ENCODE data around the gene HOPX. TPM values are rescaled to one million over a fixed set of nuclear protein-coding genes. Genes with fewer than 3 reads are reported as not detected.
A peak's percentile ranks its signal among the peaks of the same experiment; 100 is the strongest.
"Not testable (repeated sequence)": the region's sequence is repeated elsewhere in the genome, so short reads cannot be mapped to it uniquely, and the experiment has no call there.

The HOPX gene
- total RNA-seq, 1 experiment from 2014 or later = not detected

DNA sequence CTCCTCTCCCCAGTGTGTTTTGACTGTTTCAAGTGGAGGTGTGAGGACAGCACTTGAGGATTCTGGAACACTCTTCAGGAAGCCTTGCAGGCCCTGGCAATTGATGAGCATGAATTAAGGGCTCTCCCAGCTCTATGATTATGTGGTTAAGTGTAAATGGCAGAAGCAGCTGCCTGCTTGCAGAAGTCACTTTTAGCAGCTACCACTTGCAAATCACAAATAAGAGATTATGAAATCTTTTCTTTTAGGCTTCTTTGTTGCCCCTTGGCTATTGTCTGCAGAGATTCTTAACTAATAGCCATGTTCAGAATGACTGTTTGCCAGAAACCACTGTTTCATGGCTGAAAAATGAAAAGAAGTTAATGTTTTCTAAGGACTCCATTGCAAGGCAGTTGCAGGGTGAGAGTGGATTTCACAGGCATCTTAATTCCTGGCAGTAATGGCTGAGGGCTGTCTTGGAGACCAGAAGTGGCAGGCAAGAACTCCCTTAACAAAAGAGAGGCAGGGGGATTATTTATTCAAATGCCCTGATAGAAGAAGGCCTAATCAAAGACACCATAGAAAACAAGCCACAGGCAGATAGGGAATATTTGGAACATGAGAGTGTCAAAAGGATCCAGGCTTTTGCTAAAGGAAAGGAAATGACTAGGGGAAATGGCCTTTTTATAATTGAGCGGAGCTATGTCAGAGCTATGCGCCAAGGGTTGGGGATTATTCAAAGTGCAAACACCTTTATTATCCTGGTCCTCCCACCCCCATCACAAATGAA is 8.3 kb upstream of the HOPX start:
- no peak for DNase-seq (ENCODE audit: low read depth)

DNA sequence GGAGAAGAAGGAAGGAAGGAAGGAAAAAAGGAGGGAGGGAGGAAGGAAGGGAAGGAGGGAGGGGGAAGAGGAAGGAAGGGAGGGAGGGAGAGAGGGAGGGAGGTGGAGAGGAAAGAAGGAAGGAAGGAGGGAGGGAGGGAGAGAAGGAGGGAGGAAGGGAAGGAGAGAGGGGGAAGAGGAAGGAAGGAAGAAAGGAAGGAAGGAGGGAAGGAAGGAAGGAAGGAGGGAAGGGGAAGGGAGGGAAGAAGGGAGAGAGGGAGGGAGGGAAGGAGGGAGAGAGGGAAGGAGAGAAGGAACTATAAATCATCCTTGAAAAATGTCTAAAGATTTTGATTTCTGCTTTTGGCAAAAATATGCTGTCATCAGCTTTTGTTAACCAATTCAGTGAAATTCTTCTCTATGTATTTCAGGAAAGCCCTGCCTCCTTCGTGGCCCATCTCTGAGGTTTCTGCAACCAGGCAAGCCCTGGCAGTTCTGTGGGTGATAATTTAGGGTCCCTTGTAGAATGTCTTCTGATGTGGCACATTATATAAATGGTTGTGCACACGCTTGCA is 7.1 kb upstream of the HOPX start:
- DNase-seq (ENCODE audit: low read depth) = no peak

DNA sequence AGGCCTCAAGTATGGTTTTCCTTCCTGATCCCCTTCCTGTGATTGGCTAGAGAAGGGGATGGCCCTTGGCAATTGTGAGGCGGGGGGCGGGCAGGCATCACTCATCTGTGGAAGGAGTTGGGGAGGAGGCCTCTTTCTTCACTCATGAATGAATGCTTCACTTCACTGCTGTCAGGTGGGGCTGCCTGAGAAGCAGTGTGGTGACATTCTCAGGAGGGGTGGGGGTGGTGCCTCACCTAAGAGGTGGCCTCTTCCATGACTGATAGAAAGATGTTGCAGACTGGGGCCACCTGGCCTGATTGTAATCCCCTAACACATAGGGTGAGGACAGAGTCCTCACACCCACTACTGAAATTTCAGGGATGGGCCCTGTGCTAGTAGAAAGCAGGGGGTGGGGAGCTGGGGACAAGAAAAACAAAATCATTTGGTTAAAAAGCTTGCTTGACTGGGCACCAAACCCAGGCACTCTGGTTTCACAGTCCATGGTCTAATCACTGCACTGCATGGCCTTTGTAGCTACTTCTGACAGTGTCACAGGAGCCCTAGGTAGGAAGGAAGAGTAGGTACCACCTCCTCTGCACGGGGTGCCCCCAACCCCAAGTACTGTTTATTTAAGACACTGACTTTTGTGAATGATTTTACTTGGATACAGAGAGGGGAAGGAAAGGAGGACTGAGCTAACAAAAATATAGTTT is 5.6 kb upstream of the HOPX start:
- no peak for DNase-seq (ENCODE audit: low read depth)

DNA sequence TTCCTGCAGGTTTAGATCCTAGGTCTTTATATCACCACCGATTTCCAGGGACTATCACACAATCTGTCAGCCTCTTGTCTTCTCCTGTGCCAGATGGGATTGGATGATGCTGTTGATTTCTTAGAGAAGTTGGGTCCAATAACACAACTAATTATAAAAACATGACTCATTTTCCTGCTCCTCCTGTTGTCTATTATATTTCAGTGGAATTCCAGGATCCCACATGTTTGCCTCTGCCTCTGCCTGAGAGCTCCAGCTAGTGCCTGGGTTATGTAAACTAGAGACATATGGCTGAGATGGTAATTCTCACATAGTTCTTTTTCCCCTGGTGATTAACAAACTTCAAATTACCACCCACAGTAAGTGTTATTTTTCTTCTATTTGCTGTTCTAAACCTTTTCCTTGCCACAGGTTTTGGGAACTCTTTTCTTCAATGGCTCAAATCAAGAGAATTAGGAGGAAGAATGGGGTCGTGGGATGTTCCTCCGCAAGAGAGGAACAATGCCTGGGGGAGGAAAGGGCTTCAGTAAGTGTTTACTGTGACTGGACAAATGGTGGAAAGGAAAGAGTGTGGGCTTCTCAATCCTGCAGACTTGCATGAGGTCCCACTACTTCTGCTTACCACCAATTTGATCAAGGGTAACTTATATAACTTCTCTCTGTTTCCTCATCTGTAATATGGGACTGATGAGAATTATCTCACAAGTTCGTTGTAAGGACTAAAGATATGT is 3.4 kb upstream of the HOPX start:
- peak; percentile 72 for DNase-seq (ENCODE audit: low read depth)

DNA sequence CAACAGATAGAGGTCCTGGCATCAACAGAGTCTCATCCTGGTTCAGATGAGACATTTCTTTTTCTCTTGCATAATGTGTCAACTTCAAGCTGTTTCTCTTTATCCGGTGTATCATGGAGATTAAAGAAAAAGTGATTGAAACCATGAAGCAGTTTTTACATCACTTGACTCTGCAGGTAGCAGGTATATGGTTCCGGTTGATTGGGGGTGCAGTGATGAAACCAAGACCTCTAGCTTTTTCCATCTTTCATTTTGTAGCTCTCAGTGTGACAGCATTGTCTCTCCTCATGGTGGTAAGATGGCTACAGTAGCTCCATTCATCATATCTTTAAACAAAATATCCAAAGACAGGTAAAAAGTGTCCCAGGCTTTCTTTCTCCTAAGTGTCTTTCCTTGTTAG is 2.4 kb upstream of the HOPX start:
- no peak for DNase-seq (ENCODE audit: low read depth)

DNA sequence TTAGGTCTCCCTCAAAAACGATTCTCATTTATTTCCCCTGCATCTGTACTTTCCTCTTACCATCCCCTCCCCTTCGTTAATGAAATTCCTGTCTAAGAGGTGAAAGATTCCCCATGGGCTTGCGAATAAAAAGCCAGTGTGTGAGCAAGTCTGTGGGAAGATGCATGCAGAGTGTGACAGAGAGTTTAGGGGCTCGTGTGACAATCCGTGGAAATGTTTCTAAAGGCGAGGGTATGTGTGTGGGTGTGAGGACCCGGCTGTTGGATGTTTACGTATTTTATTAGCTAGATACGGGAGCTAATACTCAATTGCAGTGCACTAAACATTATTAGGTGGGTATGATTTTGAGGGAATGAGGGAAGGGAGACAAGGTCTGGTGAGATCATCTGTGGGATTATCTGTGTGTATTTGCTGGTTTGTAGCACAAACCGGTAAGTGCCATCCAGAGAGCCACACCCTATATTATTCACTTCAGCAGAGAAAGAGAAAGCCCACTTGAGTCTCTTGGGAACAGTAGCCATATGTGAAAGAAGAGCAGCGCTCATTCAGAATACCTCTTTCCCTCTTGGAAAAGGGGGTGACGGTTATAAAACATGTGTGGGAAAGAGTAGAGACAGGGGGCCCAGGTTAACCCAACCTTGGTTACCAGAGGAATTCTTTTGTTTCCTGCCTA is 893 bp upstream of the HOPX start:
- no peak for DNase-seq (ENCODE audit: low read depth)

DNA sequence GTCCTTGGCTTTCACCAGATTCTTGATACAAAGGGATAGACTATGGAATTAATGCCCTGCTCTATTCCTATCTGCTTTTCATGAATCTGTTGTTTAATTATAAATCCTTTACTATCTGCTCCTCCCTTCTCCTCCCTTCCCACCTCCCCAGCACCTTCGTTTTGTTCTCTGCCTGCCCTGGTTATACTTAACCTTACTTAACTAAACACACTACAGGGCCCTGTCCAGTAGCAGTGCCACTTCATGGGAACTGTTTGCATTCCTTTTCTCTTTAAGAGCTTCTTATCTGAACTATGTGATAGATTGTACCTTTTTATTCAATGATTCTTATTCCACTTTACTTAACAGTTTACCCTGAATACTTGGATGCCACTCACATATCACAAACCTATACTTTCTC is 830 bp downstream of the HOPX start:
- DNase-seq (ENCODE audit: low read depth) = no peak

DNA sequence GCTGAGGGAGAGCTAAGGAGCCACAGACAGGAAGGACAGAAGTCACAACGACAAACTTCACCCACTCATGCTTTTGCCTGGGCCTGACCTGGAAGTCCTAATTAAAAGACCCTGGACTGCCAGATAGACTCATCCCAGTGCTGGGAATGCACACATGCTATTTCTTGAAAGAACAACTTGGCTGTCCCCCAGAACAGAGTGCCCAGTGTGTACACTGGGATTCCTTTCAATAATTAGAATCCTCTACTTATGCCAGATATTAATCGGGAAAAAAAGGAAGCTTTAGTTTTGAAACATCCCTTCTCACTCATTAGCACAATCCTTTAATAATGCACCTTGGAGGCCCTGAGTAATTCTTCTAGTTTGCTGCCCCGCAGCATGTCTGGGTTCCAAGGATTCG is 3.4 kb downstream of the HOPX start:
- DNase-seq (ENCODE audit: low read depth) = no peak

DNA sequence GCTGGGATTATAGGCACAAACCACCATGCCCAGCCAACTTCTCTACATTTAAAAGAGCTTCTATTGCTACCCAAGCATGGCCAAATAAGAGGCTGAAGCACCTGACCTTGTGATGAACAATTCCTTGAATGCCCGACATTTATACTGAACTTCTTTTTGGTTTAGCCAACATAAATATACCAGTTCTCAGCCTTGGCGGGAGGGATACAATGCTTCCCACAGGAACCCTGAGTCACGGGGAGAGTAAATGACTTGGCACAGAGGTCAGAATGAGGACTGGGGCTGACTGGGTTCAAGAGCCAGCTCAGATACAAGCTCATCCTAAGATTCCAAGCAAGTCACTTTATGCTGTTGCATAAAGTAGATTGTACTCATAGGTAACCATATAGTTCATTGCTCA is 6.1 kb downstream of the HOPX start:
- peak; percentile 77 for DNase-seq (ENCODE audit: low read depth)

DNA sequence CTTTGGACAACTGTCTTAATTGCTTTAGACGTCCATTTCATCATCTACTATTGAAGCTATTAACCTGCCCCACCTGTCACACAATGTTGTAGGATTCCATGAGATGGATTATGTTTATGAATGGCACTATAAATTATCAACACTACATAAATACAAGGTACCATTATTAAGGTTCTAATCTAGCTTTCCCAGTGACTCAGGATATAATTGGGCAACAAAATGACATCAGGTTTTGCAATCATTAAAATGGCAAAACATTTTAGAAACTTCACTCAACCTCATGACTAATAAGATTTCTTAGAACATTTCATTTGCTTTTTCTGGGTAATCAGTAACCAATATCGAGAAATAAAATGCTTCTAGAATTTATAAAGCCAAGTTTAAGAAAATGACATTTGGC is 9.2 kb downstream of the HOPX start:
- DNase-seq (ENCODE audit: low read depth) = no peak

DNA sequence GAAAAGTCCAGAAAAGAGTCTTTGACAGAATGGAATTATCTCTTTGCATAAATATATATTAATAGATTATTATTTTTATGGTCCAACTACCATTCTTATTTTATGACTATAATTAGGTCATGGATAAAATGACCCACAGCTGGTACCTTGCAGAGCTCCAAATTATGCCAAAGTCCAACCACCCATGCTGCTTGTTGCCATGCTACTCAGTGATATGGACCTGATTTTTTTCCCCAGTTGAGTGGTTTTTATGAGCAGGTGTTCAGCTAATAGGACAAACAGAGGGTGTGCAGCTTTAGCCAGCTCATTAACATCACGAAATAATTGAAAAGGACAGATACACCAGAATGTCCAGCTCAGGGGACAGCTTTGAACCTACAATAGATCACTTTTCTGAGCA is 9.7 kb downstream of the HOPX start:
- DNase-seq (ENCODE audit: low read depth) = no peak

DNA sequence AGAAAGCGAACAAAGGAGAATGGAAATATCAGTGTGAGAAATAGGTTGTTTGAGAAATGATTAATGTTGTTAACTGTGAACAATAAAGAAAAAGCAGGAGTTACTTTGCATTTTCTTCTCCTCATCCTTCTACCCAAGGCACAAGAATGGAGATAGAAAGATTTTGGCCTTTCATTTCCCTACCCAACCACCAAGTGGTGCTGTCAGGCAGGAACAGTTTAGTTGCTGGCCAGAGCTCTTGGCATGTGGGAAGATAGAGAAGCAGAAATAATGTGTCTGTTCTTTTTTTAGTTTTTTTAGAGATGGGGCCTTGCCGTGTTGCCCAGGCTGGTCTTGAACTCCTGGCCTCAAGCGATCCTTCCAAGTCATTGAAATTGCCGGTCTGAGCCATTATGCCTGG is 12.8 kb downstream of the HOPX start:
- DNase-seq (ENCODE audit: low read depth) = no peak

DNA sequence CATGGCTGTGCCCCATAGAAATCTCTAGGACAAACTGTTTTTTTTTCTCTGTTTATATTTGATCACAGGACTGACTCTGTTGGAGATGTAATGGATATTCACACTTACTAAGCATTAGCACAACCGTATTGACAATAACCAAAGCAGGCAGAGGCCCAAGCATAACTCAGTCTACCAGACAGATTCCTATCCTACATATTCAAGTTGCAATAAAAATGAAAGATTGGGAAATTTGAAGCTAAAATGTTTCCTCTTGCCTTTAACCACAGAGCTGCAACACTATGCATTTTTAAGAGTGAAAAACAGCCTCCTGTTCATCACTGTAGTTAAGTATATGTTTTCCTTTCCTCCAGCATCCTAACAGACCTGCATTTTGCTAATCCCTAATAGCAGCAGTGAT is 13.7 kb downstream of the HOPX start:
- DNase-seq (ENCODE audit: low read depth) = not testable (repeated sequence)

DNA sequence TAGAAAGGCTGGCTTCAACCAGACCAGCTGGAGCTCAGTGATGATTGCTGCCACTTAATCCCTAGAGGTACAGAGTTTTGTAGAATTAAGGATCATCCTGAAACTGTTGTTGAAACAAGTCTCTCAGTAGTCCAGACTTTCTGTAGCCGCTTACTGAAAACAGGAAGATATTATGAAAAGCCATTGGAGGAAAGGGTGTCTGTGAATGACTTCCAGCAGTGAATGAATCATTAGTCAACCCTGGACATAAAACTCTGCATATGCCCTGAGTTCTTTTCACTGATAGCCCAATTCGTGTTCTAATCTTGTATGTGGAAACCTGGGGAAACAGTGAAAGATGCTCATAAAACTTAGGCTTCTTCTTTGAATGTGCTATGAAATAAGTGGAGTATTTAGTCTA is 14.8 kb downstream of the HOPX start:
- no peak for DNase-seq (ENCODE audit: low read depth)

DNA sequence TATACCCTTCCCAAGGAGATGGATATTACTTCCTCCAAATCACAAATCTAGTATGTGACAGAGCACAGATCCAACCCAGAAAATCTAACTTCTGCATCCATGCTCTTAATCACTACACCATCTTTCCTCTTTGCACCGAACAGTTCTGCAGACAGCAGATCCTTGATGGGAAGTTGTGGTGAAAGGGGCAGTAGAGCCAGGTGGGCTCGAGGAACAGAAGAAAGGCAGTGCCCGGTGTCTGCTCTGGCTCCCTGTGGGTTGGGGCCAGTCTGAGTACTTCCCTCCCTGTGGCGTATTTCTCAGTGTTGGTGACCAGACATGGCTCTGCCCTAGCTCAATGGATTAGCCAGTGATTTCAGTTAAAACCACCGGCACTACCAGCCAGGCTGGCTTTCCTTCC is 15.3 kb downstream of the HOPX start:
- DNase-seq (ENCODE audit: low read depth) = no peak

DNA sequence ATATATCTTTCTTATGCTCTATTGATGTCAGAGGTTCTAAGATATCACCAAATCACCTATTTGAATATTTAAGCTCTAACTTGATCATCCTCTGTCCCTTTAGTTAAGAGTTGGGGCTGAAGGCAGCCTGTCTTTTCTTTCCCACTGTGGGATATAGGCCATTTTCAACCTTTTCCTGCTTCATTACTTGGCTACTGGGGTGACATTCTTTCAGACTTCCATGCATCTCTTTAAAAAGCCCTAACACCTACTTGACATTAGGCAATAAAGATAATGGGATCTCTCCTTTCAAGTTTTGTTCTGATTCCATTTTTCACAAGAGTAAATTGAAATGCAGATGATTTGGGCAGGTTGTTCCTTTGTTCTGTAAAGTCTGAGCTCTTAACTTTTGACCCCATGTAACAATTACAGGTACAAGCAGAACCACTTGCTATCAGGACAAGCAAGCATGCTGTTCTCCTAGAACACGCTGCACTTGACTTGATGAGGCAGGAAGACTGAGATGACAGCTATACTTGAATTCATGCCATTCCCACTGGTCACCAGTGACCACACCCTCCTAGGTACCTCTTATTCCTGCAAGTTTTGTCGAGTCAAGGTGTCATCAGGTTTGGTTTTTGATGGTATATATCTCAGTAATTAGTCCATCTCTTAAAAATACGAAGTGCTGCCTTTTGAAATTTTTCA is 18.2 kb downstream of the HOPX start:
- DNase-seq (ENCODE audit: low read depth) = no peak

DNA sequence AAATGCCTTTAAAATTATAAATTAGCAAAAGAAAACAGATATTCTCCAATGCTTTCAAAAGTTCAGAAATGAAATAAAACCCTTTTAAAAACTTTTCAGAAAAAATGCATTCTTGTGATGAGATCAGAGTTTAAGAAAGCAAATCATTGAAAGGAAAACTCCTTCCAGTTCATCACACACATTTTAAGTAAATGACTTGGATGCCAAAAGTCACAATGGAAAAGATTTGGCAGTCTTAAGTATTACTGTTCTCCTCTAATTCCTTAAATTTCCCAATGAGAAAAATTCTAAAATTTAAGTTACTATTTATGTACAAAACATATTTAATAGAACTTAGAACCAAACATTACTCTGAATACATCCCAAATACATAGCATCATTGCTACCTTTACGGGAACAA is 21.1 kb downstream of the HOPX start:
- DNase-seq (ENCODE audit: low read depth) = no peak

DNA sequence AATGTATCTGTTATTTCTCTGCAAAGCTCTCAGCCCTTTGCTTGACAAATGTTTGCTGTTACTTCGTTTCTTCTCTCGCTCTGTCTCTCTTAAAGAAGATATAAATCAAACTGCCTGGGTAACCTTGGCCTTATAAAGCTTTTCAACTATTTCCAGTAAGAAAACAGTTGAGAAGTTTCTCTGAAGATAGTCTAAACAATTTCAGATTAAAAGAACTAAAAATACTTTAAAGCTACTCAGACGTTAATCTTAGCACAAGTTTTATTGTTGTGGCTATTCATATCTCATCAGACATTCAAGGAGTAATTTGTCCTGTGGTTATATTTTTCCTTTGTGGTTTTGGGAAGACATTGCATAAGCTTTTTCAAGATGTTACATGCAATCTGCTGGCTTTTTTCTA is 22.6 kb downstream of the HOPX start:
- no peak for DNase-seq (ENCODE audit: low read depth)

DNA sequence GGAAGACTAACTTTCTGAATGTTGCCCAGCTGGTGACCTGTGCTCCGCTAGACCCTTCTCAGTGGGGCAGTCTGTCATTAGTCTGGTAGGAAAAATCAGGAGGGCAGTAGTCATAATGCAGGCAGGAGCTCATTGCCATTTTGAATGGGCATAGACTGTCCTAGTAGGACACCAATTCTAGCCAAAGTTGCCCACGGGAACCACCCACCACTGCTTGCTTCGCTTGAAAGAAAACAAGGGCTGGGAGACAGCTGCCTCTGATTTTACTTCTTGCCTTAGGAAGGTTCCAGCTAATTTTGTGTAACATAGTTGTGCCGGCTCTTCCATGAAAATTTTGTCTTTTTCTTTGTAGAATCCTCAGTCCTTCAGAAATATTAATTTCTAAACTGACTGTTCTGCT is 23.3 kb downstream of the HOPX start:
- DNase-seq (ENCODE audit: low read depth) = no peak

DNA sequence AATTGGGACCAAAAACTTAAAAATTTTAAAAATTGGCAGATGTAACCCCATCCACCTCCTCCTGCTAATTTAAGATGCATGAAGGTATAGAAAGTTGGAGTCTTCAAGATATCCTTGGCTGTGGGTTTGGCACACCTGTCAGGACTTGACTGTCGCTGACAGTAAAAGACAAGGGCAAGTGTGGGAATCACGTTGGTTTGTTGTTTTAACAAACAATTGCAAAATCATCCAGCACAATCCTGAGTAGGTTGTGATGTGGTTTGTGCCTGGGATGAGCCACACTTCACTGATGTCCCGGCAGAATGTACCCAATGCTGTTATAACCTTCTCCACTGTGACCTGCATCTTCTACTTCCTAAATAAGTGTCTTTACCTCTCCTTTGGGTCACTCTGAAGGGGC is 24.0 kb downstream of the HOPX start:
- no peak for DNase-seq (ENCODE audit: low read depth)

DNA sequence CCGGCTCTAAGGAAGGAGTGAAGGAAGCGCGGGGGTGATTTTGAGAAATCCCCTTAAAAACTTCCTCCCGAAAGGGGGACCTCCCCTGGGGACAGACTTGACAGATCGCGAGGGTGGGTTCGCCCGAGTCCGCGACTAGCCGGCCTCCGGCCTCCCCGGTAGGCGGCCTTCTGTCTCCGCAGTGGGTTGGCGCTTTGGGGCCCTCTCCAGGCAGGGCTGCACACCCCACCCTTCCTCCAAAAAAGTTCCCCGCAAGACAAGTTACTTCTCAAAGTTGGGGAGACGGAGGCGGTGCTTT is 24.8 kb downstream of the HOPX start:
- DNase-seq (ENCODE audit: low read depth) = no peak

Data from HT1080 (cell line).